GM15510 (cell line): ENCODE results near the gene STK38L.

Experiments
- POLR2A ChIP-seq: IDR thresholded peaks from 3 replicates; pipeline ENCODE4 v1.6.1; 2011; ENCODE audit warnings: borderline replicate concordance; ENCODE audit not compliant: insufficient read length; ENCODE audit errors: extremely low read depth

Gene STK38L

DNA sequence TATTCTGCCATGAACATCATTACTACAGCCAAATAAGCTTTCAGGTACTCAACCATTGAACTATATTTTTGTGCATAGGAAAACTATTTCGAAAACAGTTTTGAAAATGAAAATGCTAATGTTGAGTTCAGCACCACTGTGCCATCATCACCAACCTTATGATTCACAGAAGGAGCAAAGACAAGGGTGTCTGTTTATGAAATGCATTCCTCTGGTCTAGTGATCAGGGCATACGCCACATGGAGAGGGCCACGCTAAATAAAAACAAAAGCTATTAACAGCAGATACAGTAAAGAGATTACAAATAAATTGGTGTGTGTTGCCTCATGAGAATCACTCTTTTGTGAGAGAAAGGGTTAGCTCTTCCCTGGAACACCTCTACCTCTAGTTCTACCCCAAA is 45.3 kb downstream of the STK38L start:
- TF ChIP-seq POLR2A: no peak

GRCh38 chr12:27290501-27291168 is 46.5 kb downstream of the STK38L start:
- no peak for TF ChIP-seq POLR2A

- TF ChIP-seq POLR2A: no peak
These were observed 47.8 kb downstream of the STK38L start for GRCh38 chr12:27291862-27292261.

GRCh38 chr12:27292718-27293117 is 48.6 kb downstream of the STK38L start:
- TF ChIP-seq POLR2A: no peak

- TF ChIP-seq POLR2A: no peak
These were observed 49.4 kb downstream of the STK38L start for GRCh38 chr12:27293463-27293862.

DNA sequence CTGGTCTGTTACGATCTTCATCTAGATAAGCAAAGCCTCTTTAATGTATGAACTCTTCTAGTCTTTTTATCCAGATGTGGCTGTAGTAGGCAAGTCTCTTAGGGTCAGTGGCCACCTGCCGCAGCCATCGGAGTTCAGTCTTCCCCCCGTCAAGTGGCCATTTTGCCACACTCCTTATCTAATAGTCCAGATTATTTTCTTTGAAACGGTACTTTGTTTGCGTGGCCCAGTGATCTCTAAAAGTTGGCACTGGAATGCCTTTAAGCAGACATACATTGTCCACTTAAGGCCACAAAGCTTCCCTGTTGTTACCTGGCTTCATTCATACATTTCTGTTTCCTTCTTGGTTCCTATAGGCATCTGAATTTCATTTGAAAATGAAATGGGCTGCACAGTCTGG is 52.6 kb downstream of the STK38L start:
- TF ChIP-seq POLR2A: no peak

DNA sequence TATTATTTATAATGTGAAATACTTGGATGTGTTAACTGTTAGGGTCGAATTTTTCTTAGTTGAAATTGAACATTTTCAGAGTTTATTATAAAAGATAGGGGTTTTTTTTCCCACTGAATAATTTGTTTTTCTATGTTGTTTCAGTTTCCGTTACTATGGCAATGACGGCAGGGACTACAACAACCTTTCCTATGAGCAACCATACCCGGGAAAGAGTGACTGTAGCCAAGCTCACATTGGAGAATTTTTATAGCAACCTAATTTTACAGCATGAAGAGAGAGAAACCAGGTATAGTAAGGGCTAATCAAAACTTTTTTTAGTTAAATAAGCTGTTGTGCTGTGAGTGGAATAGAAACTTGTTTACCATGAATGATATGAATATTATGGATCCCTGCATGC is 53.5 kb downstream of the STK38L start:
- TF ChIP-seq POLR2A: no peak

- TF ChIP-seq POLR2A: no peak
These were observed 55.0 kb downstream of the STK38L start for GRCh38 chr12:27299102-27299501.

DNA sequence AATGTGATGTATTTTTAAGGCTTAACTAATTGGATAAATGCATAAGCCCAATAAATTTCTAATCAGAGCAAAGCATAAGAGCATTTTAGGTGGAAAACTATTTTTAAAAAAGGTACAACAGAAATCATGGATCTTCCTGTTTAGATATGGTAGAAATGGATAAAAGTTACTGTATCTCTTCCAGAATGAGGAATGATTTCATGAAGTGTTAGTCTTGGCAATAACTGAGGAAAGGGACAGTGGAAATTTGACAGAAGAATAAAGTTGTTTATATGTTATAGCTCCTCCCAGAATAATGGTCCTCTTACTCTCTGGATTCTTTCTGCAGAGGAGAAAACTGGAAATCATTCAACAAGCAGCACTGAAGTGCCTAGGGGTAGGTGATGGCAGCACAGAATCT is 56.1 kb downstream of the STK38L start:
- TF ChIP-seq POLR2A: no peak

- no peak for TF ChIP-seq POLR2A
These were observed 59.3 kb downstream of the STK38L start for GRCh38 chr12:27303139-27304111.

DNA sequence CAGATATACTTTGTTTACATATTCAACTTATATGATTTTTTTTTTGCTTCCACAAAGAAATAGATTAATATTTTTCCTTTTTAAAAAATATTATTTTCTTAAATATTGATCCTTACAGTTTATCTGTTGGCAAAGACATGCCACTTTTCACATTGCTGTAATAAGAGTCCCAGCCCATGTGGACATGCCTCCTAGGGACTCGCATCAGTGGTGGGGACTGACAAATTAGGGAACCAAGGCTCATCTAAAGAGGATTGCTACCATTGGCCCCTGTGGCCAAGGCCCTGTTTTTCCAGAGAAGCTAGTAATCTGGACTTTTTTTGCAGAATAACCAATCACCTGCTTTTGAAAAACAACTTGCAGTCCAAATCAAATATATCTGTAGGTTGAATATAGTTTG is 60.8 kb downstream of the STK38L start:
- no peak for TF ChIP-seq POLR2A

GRCh38 chr12:27305673-27306456 is 61.8 kb downstream of the STK38L start:
- no peak for TF ChIP-seq POLR2A

GRCh38 chr12:27309293-27309994 is 65.4 kb downstream of the STK38L start:
- TF ChIP-seq POLR2A: no peak

DNA sequence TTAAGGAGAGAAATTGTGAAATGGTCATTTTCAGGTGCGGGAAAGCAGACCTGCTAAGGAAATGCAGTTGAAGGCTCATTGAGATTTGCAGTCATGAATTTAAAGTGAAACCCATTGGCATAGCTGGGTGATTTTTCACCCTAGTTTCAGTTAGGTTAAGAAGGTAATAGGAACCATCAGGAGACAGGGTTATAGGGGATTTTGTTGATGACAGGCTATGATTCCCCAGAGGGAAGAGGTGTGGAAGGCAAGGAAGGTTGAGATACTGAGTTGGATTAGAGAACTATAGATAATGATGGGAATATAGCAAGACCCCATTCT is 65.9 kb downstream of the STK38L start:
- no peak for TF ChIP-seq POLR2A
